LNCAP (cell line): ENCODE data around the gene MRPS2.

Source experiments
- CTCF ChIP-seq: fragments of 450-650 bp; IDR thresholded peaks from 2 replicates; pipeline ENCODE4 v1.5.1; 2017; ENCODE audit warnings: mild to moderate bottlenecking

MRPS2 gene

GRCh38 chr9:135500525-135501260 lies at the start of gene MRPS2:
Gene MRPS2 (plus strand): TSS chr9:135500682. CDS start chr9:135500711, 29 bp downstream.
- TF ChIP-seq CTCF = peak; percentile 95

GRCh38 chr9:135450956-135451355 lies 49.5 kb upstream of the MRPS2 start:
- no peak for TF ChIP-seq CTCF

GRCh38 chr9:135454737-135455136 lies 45.7 kb upstream of the MRPS2 start:
- TF ChIP-seq CTCF = no peak

GRCh38 chr9:135455401-135456030 lies 45.0 kb upstream of the MRPS2 start:
- no peak for TF ChIP-seq CTCF

GRCh38 chr9:135456436-135457104 lies 43.9 kb upstream of the MRPS2 start:
- TF ChIP-seq CTCF = no peak

GRCh38 chr9:135461936-135462335 lies 38.5 kb upstream of the MRPS2 start:
- no peak for TF ChIP-seq CTCF

GRCh38 chr9:135463140-135463539 lies 37.3 kb upstream of the MRPS2 start:
- no peak for TF ChIP-seq CTCF
